B cell (primary cell): ENCODE results near the gene SORL1. TPM values are rescaled to one million over a fixed set of nuclear protein-coding genes. Genes with fewer than 3 reads are reported as not detected.

Experiments
- ATAC-seq: fragments of 200-7000 bp; cut with Tn5 transposase; one replicate; pipeline ENCODE4 v1.10.0; 2021; ENCODE audit warnings: low read depth, mild to moderate bottlenecking, moderate number of reproducible peaks, moderate library complexity
- CTCF ChIA-PET: fragments of 350-600 bp; sonication (Branson Sonifier 250); formaldehyde crosslinking; loops from one replicate; lab custom pipeline; 2021; ENCODE audit warnings: antibody characterized with exemption, inconsistent platforms; lab: Charles Lee
- POLR2A ChIA-PET: fragments of 350-600 bp; sonication (Branson Sonifier 250); formaldehyde crosslinking; loops from one replicate; lab custom pipeline; 2021; ENCODE audit warnings: antibody characterized with exemption; lab: Charles Lee
- DNase-seq: peaks from one replicate; pipeline ENCODE4 v3.0.0; 2013
- H2AFZ ChIP-seq: 2 replicates; pipeline ENCODE4 v1.6.1; 2012; ENCODE audit warnings: mild to moderate bottlenecking, low read depth, low read length; ENCODE audit not compliant: insufficient read depth, poor library complexity, severe bottlenecking
- H3K27ac ChIP-seq, 2 donors: 1 replicate in 1 of 2; 2 replicates in 1 of 2; pipeline ENCODE4 v1.5.1; 2012 to 2013; ENCODE audit warnings: low read length in 2 of 2, mild to moderate bottlenecking in 2 of 2, moderate library complexity in 1 of 2
- H3K27me3 ChIP-seq, 4 experiments: fragments of 200-600 bp in 1 of 4; sonication (generic) in 1 of 4; replicated peaks in 1 of 4; 1 replicate in 2 of 4; 2 replicates in 2 of 4; pipeline versions ENCODE4 v1.6.1 to v1.7.0; 2013 to 2016; ENCODE audit warnings: low read length in 3 of 4, mild to moderate bottlenecking in 2 of 4, mixed read lengths in 1 of 4, moderate library complexity in 1 of 4; ENCODE audit not compliant: insufficient read depth in 4 of 4, control insufficient read depth in 3 of 4; ENCODE audit errors: control extremely low read depth in 1 of 4
- H3K36me3 ChIP-seq, 2 experiments: replicated peaks in 1 of 2; 1 replicate in 1 of 2; 2 replicates in 1 of 2; pipeline versions ENCODE4 v1.6.1 to v1.7.1; 2013; ENCODE audit warnings: low read length in 1 of 2; ENCODE audit not compliant: insufficient read depth in 2 of 2, control insufficient read depth in 1 of 2; ENCODE audit errors: control extremely low read depth in 1 of 2, extremely low read depth in 1 of 2
- H3K4me1 ChIP-seq, 2 donors: fragments of 200-600 bp in 1 of 2; sonication (generic) in 1 of 2; 1 replicate in 1 of 2; 2 replicates in 1 of 2; pipeline versions ENCODE4 v1.5.1 to v1.6.1; 2013 to 2017; ENCODE audit warnings: low read length in 2 of 2; ENCODE audit not compliant: control insufficient read depth in 2 of 2, insufficient read depth in 2 of 2
- H3K4me2 ChIP-seq: replicated peaks from 2 replicates; pipeline ENCODE3; 2012; ENCODE audit warnings: mild to moderate bottlenecking, low read depth, low read length; ENCODE audit not compliant: poor library complexity, severe bottlenecking
- H3K4me3 ChIP-seq, 5 experiments: fragments of 200-600 bp in 1 of 5; sonication (generic) in 1 of 5; 1 replicate in 3 of 5; 2 replicates in 2 of 5; pipeline versions ENCODE4 v1.5.1 to v1.7.0; 2011 to 2016; ENCODE audit warnings: low read length in 4 of 5, mild to moderate bottlenecking in 4 of 5, low read depth in 2 of 5, control low read depth in 1 of 5, moderate library complexity in 1 of 5; ENCODE audit not compliant: insufficient read depth in 1 of 5; ENCODE audit errors: control extremely low read depth in 1 of 5, extremely low read depth in 1 of 5
- H3K79me2 ChIP-seq: fragments of 200-600 bp; sonication (generic); one replicate; pipeline ENCODE4 v1.6.0; 2016; ENCODE audit warnings: low read length; ENCODE audit not compliant: control insufficient read depth, insufficient read depth
- H3K9ac ChIP-seq: fragments of 200-600 bp; sonication (generic); 2 replicates; pipeline ENCODE4 v1.6.1; 2017; ENCODE audit warnings: mild to moderate bottlenecking, low read length, moderate library complexity
- H3K9me3 ChIP-seq, 3 donors: one replicate each; pipeline versions ENCODE4 v1.6.1 to v1.7.1; 2013; ENCODE audit warnings: low read length in 2 of 3; ENCODE audit not compliant: control insufficient read depth in 2 of 3, insufficient read depth in 1 of 3; ENCODE audit errors: control extremely low read depth in 1 of 3
- H4K20me1 ChIP-seq: 2 replicates; pipeline ENCODE4 v1.6.0; 2012; ENCODE audit warnings: mild to moderate bottlenecking, low read length; ENCODE audit not compliant: insufficient read depth, control insufficient read depth, poor library complexity, severe bottlenecking
- H3K27ac Mint-ChIP-seq: one replicate; pipeline ENCODE4 v1.8.0; 2021; ENCODE audit warnings: mixed read lengths
- H3K27me3 Mint-ChIP-seq: one replicate; pipeline ENCODE4 v1.8.0; 2021; ENCODE audit warnings: mixed read lengths
- H3K4me1 Mint-ChIP-seq: one replicate; pipeline ENCODE4 v1.8.0; 2021; ENCODE audit warnings: mixed read lengths
- H3K4me3 Mint-ChIP-seq: one replicate; pipeline ENCODE4 v1.8.0; 2021; ENCODE audit warnings: mixed read lengths
- H3K9me3 Mint-ChIP-seq: one replicate; pipeline ENCODE4 v1.8.0; 2022; ENCODE audit warnings: mixed read lengths; ENCODE audit not compliant: insufficient read depth
- EZH2 ChIP-seq: IDR thresholded peaks from 2 replicates; pipeline ENCODE4 v1.6.1; 2012; ENCODE audit warnings: borderline replicate concordance, low read depth, mild to moderate bottlenecking, moderate library complexity, low read length; ENCODE audit not compliant: insufficient read depth, poor library complexity, severe bottlenecking
- WGBS: methylation state at CpG from one replicate; pipeline ENCODE4 v1.1.5; 2013; ENCODE audit warnings: missing lambda C conversion rate; ENCODE audit not compliant: insufficient coverage; 5-methylcytosine and 5-hydroxymethylcytosine counted together
- intact Hi-C: fragments of 100-400 bp; cut with micrococcal nuclease; formaldehyde crosslinking; loops from one replicate; pipeline ENCODE4 v1.10.0; 2022
- polyA plus RNA-seq: library from polyadenylated mRNA; depleted of rRNA; stranded (reverse); fragments of >200 nt; gene quantifications from 2 replicates; pipeline ENCODE4 v1.2.3, GENCODE V29; 2012
- total RNA-seq, 2 donors: library from RNA; stranded (reverse); fragments of 120-200 nt in 1 of 2; gene quantifications; 1 replicate in 1 of 2; 2 replicates in 1 of 2; pipeline versions ENCODE4 v1.2.3 to v1.2.4, GENCODE V29; 2013 to 2022
- TF ChIP-seq, protein P1 (sequence below): fragments of 200-600 bp; IDR thresholded peaks from one replicate; pipeline ENCODE4 v1.8.0; 2022; ENCODE audit warnings: antibody characterized with exemption, mild to moderate bottlenecking

SORL1 gene
- total and polyA plus RNA-seq, 2 donors (not counting 1 experiment from before 2014, with no cell fraction given): 13.0 to 396 TPM

GRCh38 chr11:121554552-121554951 lies 102.4 kb downstream of the SORL1 start:
- Histone ChIP-seq H3K4me2 (no peak overlapping the region), H3K4me3 (no peak overlapping the region), H4K20me1 (no peaks in the 10 kb centered on the region), H3K79me2 (no peaks in the 10 kb centered on the region), H3K36me3 (peaks cover 3 to 72% of the 10 kb centered on the region in 2 experiments), H3K27ac (no peak overlapping the region), H3K4me1 (no peaks in the 10 kb centered on the region), H3K9ac (no peak overlapping the region), H3K9me3 (no peaks in the 10 kb centered on the region), H2AFZ (no peak overlapping the region), H3K27me3 (no peaks in the 10 kb centered on the region)
- Mint-ChIP-seq H3K4me3 (no peak overlapping the region), H3K4me1 (no peaks in the 10 kb centered on the region), H3K27ac (no peak overlapping the region), H3K27me3 (no peaks in the 10 kb centered on the region), H3K9me3 (no peaks in the 10 kb centered on the region)
- intact Hi-C loops: no loop called here
- ChIA-PET POLR2A (no interaction called here), CTCF (interaction anchor here (1.5 kb wide), 1 partner anchor 37 kb away, joined by 3 read pairs; no protein-coding TSS in a partner anchor)
- no peak for DNase-seq
- no CpG with 5 or more reads among the region's 2 CpGs for WGBS
- ATAC-seq: no peak
- TF ChIP-seq EZH2: no peak
- TF ChIP-seq, protein P1, sequence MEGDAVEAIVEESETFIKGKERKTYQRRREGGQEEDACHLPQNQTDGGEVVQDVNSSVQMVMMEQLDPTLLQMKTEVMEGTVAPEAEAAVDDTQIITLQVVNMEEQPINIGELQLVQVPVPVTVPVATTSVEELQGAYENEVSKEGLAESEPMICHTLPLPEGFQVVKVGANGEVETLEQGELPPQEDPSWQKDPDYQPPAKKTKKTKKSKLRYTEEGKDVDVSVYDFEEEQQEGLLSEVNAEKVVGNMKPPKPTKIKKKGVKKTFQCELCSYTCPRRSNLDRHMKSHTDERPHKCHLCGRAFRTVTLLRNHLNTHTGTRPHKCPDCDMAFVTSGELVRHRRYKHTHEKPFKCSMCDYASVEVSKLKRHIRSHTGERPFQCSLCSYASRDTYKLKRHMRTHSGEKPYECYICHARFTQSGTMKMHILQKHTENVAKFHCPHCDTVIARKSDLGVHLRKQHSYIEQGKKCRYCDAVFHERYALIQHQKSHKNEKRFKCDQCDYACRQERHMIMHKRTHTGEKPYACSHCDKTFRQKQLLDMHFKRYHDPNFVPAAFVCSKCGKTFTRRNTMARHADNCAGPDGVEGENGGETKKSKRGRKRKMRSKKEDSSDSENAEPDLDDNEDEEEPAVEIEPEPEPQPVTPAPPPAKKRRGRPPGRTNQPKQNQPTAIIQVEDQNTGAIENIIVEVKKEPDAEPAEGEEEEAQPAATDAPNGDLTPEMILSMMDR: no peak

DNA sequence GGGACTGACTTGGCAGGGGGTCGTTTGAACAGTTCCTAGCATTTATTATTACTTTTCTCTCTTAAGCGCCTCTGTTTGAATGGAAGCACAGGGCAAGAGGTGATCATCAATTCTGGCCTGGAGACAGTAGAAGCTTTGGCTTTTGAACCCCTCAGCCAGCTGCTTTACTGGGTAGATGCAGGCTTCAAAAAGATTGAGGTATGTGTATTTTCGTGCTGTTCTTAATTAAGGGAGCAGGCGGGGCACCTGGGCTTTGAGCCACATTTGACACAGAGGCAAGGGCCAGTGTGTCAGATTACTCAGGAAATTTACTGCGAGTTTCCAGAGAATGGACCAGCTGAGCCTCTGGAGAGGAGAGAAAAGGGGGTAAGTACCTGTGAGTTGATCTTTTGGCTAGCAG lies 103.0 kb downstream of the SORL1 start:
- no peak overlapping the region for H3K9ac ChIP-seq
- no peak overlapping the region for H3K27ac ChIP-seq
- ChIA-PET POLR2A (no interaction called here), CTCF (no interaction called here)
- peaks cover 3 to 73% of the 10 kb centered on the region in 2 experiments for H3K36me3 ChIP-seq
- H3K4me1 ChIP-seq: no peaks in the 10 kb centered on the region
- intact Hi-C loops: no loop called here
- Mint-ChIP-seq H3K4me1 (no peaks in the 10 kb centered on the region), H3K4me3 (no peak overlapping the region), H3K9me3 (no peaks in the 10 kb centered on the region), H3K27me3 (no peaks in the 10 kb centered on the region), H3K27ac (no peak overlapping the region)
- no peak overlapping the region for H2AFZ ChIP-seq
- H4K20me1 ChIP-seq: no peaks in the 10 kb centered on the region
- TF ChIP-seq, protein P1: no peak
- TF ChIP-seq EZH2: no peak
- no peaks in the 10 kb centered on the region for H3K27me3 ChIP-seq
- H3K79me2 ChIP-seq: no peaks in the 10 kb centered on the region
- H3K9me3 ChIP-seq: no peaks in the 10 kb centered on the region
- ATAC-seq: no peak
- H3K4me2 ChIP-seq: no peak overlapping the region
- DNase-seq: no peak
- 88% methylated on average over 4 of the region's 5 CpGs for WGBS
- H3K4me3 ChIP-seq: no peak overlapping the region
